H9 (cell line): ENCODE results near the gene VOPP1. TPM values are rescaled to one million over a fixed set of nuclear protein-coding genes. Genes with fewer than 3 reads are reported as not detected.

Experiments
- DNase-seq: peaks from one replicate; pipeline ENCODE4 v3.0.0-alpha.2; 2017
- H2AFZ ChIP-seq: one replicate; pipeline ENCODE4 v1.6.1; 2013; ENCODE audit warnings: mild to moderate bottlenecking, low read length, control low read depth, moderate library complexity
- H2AK5ac ChIP-seq: 2 replicates; pipeline ENCODE4 v1.6.1; 2013; ENCODE audit warnings: low read length, control low read depth, mixed read lengths; ENCODE audit not compliant: insufficient read length
- H2BK120ac ChIP-seq: one replicate; pipeline ENCODE4 v1.6.1; 2013; ENCODE audit warnings: low read depth, mild to moderate bottlenecking, low read length, control low read depth, inconsistent platforms; ENCODE audit not compliant: poor library complexity, severe bottlenecking
- H2BK12ac ChIP-seq: 2 replicates; pipeline ENCODE4 v1.6.1; 2013; ENCODE audit warnings: low read length, control low read depth, mixed read lengths, low read depth; ENCODE audit not compliant: insufficient read length
- H2BK15ac ChIP-seq: 2 replicates; pipeline ENCODE4 v1.6.1; 2013; ENCODE audit warnings: low read depth, low read length, control low read depth
- H2BK20ac ChIP-seq: one replicate; pipeline ENCODE4 v1.6.1; 2013; ENCODE audit warnings: low read depth, mild to moderate bottlenecking, low read length, control low read depth, inconsistent platforms; ENCODE audit not compliant: poor library complexity, severe bottlenecking
- H2BK5ac ChIP-seq: 2 replicates; pipeline ENCODE4 v1.6.1; 2013; ENCODE audit warnings: low read length, control low read depth, mixed read lengths; ENCODE audit not compliant: insufficient read length
- H3K14ac ChIP-seq: 2 replicates; pipeline ENCODE4 v1.6.1; 2013; ENCODE audit warnings: low read length, control low read depth; ENCODE audit not compliant: insufficient read depth
- H3K18ac ChIP-seq: 2 replicates; pipeline ENCODE4 v1.6.1; 2013; ENCODE audit warnings: low read depth, mild to moderate bottlenecking, mixed read lengths, low read length, control low read depth; ENCODE audit not compliant: insufficient read length
- H3K23ac ChIP-seq: 2 replicates; pipeline ENCODE4 v1.6.1; 2013; ENCODE audit warnings: low read length, control low read depth, mixed read lengths, low read depth; ENCODE audit not compliant: insufficient read length
- H3K23me2 ChIP-seq: 2 replicates; pipeline ENCODE4 v1.6.1; 2013; ENCODE audit warnings: low read depth, mild to moderate bottlenecking, mixed read lengths, low read length, control low read depth; ENCODE audit not compliant: insufficient read length, poor library complexity, severe bottlenecking
- H3K27ac ChIP-seq: 2 replicates; pipeline ENCODE4 v1.5.1; 2013; ENCODE audit warnings: low read length, control low read depth, mixed read lengths, low read depth; ENCODE audit not compliant: insufficient read length
- H3K27me3 ChIP-seq: 2 replicates; pipeline ENCODE4 v1.6.1; 2013; ENCODE audit warnings: low read length, control low read depth, inconsistent platforms; ENCODE audit not compliant: insufficient read depth
- H3K4ac ChIP-seq: 2 replicates; pipeline ENCODE4 v1.6.1; 2013; ENCODE audit warnings: low read depth, mild to moderate bottlenecking, control low read depth, inconsistent platforms, low read length, moderate library complexity
- H3K4me1 ChIP-seq: 2 replicates; pipeline ENCODE4 v1.6.1; 2013; ENCODE audit warnings: low read length, control low read depth, inconsistent platforms; ENCODE audit not compliant: insufficient read depth
- H3K4me2 ChIP-seq: 2 replicates; pipeline ENCODE4 v1.6.1; 2013; ENCODE audit warnings: low read length, control low read depth, mixed read lengths; ENCODE audit not compliant: insufficient read length, insufficient read depth
- H3K56ac ChIP-seq: 2 replicates; pipeline ENCODE4 v1.6.1; 2013; ENCODE audit warnings: low read depth, mild to moderate bottlenecking, mixed read lengths, low read length, control low read depth; ENCODE audit not compliant: insufficient read length
- H3K79me1 ChIP-seq: 2 replicates; pipeline ENCODE4 v1.6.1; 2013; ENCODE audit warnings: low read depth, mild to moderate bottlenecking, moderate library complexity, low read length, control low read depth, inconsistent platforms; ENCODE audit not compliant: insufficient read depth, poor library complexity, severe bottlenecking
- H3K79me2 ChIP-seq: 2 replicates; pipeline ENCODE4 v1.6.1; 2013; ENCODE audit warnings: low read length, control low read depth, inconsistent platforms; ENCODE audit not compliant: insufficient read depth
- H3K9ac ChIP-seq: 2 replicates; pipeline ENCODE4 v1.6.1; 2013; ENCODE audit warnings: low read length, control low read depth, mixed read lengths; ENCODE audit not compliant: insufficient read length; ENCODE audit errors: extremely low read depth
- H3K9me3 ChIP-seq: one replicate; pipeline ENCODE4 v1.6.1; 2013; ENCODE audit warnings: low read depth, low read length, inconsistent platforms; ENCODE audit not compliant: control insufficient read depth
- H3T11ph ChIP-seq: one replicate; pipeline ENCODE4 v1.6.1; 2013; ENCODE audit warnings: mild to moderate bottlenecking, low read length, control low read depth, inconsistent platforms
- H4K20me1 ChIP-seq: one replicate; pipeline ENCODE4 v1.6.1; 2013; ENCODE audit not compliant: control insufficient read depth, insufficient read length, insufficient read depth
- H4K5ac ChIP-seq: 2 replicates; pipeline ENCODE4 v1.6.1; 2013; ENCODE audit warnings: low read depth, mild to moderate bottlenecking, mixed read lengths, low read length, control low read depth; ENCODE audit not compliant: insufficient read length
- H4K8ac ChIP-seq: replicated peaks from 2 replicates; pipeline ENCODE4 v1.6.1; 2013; ENCODE audit warnings: low read length, control low read depth, mixed read lengths, low read depth; ENCODE audit not compliant: insufficient read length
- H4K91ac ChIP-seq: 2 replicates; pipeline ENCODE4 v1.6.1; 2013; ENCODE audit warnings: low read depth, mild to moderate bottlenecking, moderate library complexity, mixed read lengths, low read length, control low read depth; ENCODE audit not compliant: insufficient read length
- H3K27ac Mint-ChIP-seq, 3 experiments: 2 replicates in 2 of 3; 3 replicates in 1 of 3; pipeline ENCODE4 v1.8.0; 2020 to 2021; ENCODE audit warnings: mixed read lengths in 3 of 3, mild to moderate bottlenecking in 1 of 3, moderate library complexity in 1 of 3
- H3K27me3 Mint-ChIP-seq: 2 replicates; pipeline ENCODE4 v1.8.0; 2021; ENCODE audit warnings: low read depth, mild to moderate bottlenecking, moderate library complexity, mixed read lengths
- H3K36me3 Mint-ChIP-seq, 3 experiments: 2 replicates in 2 of 3; 3 replicates in 1 of 3; pipeline ENCODE4 v1.8.0; 2020 to 2021; ENCODE audit warnings: low read depth in 3 of 3, mixed read lengths in 3 of 3; ENCODE audit not compliant: insufficient read depth in 1 of 3
- H3K4me1 Mint-ChIP-seq, 2 experiments: 2 replicates each; pipeline ENCODE4 v1.8.0; 2020; ENCODE audit warnings: mixed read lengths in 2 of 2
- H3K4me3 Mint-ChIP-seq, 2 experiments: 2 replicates in 1 of 2; 3 replicates in 1 of 2; pipeline ENCODE4 v1.8.0; 2020 to 2021; ENCODE audit warnings: mild to moderate bottlenecking in 2 of 2, mixed read lengths in 2 of 2, moderate library complexity in 1 of 2
- H3K9me3 Mint-ChIP-seq, 2 experiments: 2 replicates in 1 of 2; 3 replicates in 1 of 2; pipeline ENCODE4 v1.8.0; 2020; ENCODE audit warnings: mild to moderate bottlenecking in 2 of 2, mixed read lengths in 2 of 2, moderate library complexity in 1 of 2
- WGBS: extraction: QIAGEN DNeasy Blood & Tissue Kit; methylation state at CpG from one replicate; pipeline ENCODE4 v1.1.7; 2013; ENCODE audit warnings: missing lambda C conversion rate, low lambda C conversion rate, mixed read lengths; ENCODE audit not compliant: insufficient read length; ENCODE audit errors: extremely low coverage; 5-methylcytosine and 5-hydroxymethylcytosine counted together
- total RNA-seq: library from RNA; stranded (reverse); gene quantifications from 2 replicates; pipeline ENCODE4 v1.2.1, GENCODE V29; 2021
- TF ChIP-seq, protein P1 (sequence below): fragments of 200-600 bp; sonication (generic); conservative IDR thresholded peaks from 3 replicates; pipeline ENCODE4 v1.8.0; 2021; ENCODE audit warnings: antibody characterized with exemption, mild to moderate bottlenecking

VOPP1 gene
- total RNA-seq, 1 experiment from 2014 or later, result 55.7 TPM

GRCh38 chr7:55457801-55458200 is 114.5 kb downstream of the VOPP1 start:
- Histone ChIP-seq H3T11ph (no peak overlapping the region), H2BK15ac (no peak overlapping the region), H4K5ac (no peak overlapping the region), H4K8ac (no peak overlapping the region), H2BK12ac (no peak overlapping the region), H4K20me1 (no peaks in the 10 kb centered on the region), H3K56ac (no peak overlapping the region), H3K4me2 (no peak overlapping the region), H2BK20ac (no peak overlapping the region), H3K4ac (no peak overlapping the region), H2AFZ (no peak overlapping the region), H3K18ac (no peak overlapping the region), H4K91ac (no peak overlapping the region), H3K9me3 (no peaks in the 10 kb centered on the region), H3K27ac (no peak overlapping the region), H3K9ac (no peak overlapping the region), H2AK5ac (no peak overlapping the region), H3K27me3 (no peaks in the 10 kb centered on the region), H3K79me2 (no peaks in the 10 kb centered on the region), H2BK5ac (no peak overlapping the region), H3K4me1 (no peaks in the 10 kb centered on the region), H2BK120ac (no peak overlapping the region), H3K14ac (no peak overlapping the region), H3K23me2 (no peaks in the 10 kb centered on the region), H3K23ac (no peak overlapping the region), H3K79me1 (no peaks in the 10 kb centered on the region)
- H3K4me3 Mint-ChIP-seq, result no peak overlapping the region
- no peak overlapping the region for H3K27ac Mint-ChIP-seq
- H3K36me3 Mint-ChIP-seq, result peaks cover 8 to 30% (median 11%) of the 10 kb centered on the region in 3 experiments
- no peak for DNase-seq
- TF ChIP-seq, protein P1, sequence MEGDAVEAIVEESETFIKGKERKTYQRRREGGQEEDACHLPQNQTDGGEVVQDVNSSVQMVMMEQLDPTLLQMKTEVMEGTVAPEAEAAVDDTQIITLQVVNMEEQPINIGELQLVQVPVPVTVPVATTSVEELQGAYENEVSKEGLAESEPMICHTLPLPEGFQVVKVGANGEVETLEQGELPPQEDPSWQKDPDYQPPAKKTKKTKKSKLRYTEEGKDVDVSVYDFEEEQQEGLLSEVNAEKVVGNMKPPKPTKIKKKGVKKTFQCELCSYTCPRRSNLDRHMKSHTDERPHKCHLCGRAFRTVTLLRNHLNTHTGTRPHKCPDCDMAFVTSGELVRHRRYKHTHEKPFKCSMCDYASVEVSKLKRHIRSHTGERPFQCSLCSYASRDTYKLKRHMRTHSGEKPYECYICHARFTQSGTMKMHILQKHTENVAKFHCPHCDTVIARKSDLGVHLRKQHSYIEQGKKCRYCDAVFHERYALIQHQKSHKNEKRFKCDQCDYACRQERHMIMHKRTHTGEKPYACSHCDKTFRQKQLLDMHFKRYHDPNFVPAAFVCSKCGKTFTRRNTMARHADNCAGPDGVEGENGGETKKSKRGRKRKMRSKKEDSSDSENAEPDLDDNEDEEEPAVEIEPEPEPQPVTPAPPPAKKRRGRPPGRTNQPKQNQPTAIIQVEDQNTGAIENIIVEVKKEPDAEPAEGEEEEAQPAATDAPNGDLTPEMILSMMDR, result no peak
- H3K9me3 Mint-ChIP-seq, result peaks cover 50 to 55% of the 10 kb centered on the region in 2 experiments
- H3K4me1 Mint-ChIP-seq, result no peaks in the 10 kb centered on the region
- WGBS, result no CpG with 5 or more reads among the region's 1 CpG
- peaks cover 15% of the 10 kb centered on the region for H3K27me3 Mint-ChIP-seq
